ENCODE results near the gene CHPT1.

DNA sequence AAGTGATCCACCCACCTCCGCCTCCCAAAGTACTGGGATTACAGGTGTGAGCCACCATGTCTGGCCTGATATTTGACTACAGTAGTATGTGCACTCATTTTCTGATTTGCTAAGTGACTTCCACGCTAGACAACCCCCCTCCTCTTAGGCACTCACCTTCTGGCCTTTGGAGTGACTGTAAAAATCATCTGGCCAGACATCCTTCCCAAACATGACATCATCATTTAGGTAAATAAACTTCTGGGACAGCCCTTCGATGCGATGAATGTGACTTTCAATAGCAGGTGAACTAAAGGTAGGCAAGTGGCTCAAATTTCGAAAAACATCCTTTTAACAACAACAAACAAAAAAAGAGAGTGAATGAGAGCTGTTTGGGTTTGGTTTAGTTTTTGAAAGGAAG lies 72.4 kb downstream of the CHPT1 start:
- TF ChIP-seq, protein P1, sequence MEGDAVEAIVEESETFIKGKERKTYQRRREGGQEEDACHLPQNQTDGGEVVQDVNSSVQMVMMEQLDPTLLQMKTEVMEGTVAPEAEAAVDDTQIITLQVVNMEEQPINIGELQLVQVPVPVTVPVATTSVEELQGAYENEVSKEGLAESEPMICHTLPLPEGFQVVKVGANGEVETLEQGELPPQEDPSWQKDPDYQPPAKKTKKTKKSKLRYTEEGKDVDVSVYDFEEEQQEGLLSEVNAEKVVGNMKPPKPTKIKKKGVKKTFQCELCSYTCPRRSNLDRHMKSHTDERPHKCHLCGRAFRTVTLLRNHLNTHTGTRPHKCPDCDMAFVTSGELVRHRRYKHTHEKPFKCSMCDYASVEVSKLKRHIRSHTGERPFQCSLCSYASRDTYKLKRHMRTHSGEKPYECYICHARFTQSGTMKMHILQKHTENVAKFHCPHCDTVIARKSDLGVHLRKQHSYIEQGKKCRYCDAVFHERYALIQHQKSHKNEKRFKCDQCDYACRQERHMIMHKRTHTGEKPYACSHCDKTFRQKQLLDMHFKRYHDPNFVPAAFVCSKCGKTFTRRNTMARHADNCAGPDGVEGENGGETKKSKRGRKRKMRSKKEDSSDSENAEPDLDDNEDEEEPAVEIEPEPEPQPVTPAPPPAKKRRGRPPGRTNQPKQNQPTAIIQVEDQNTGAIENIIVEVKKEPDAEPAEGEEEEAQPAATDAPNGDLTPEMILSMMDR (IDR thresholded peaks at IDR 0.05; ENCODE audit: insufficient read depth, low read length), result no peak
- TF ChIP-seq POLR2AphosphoS5 (IDR thresholded peaks at IDR 0.05; ENCODE audit: low read depth), result no peak
- TF ChIP-seq SPI1 (IDR thresholded peaks at IDR 0.05; ENCODE audit: borderline replicate concordance, low read depth), result no peak
